Esophagus squamous epithelium (tissue), 4 donors: ENCODE measurements around the gene PODNL1.

Experiments
- CTCF ChIP-seq, 6 experiments: fragments of 450-650 bp in 4 of 6; fragments of 200-600 bp in 2 of 6; sonication (generic) in 2 of 6; IDR thresholded peaks; one replicate each; pipeline ENCODE4 v1.5.1; 2016 to 2019; ENCODE audit warnings: antibody characterized with exemption in 6 of 6, mild to moderate bottlenecking in 4 of 6, moderate library complexity in 4 of 6
- POLR2A ChIP-seq, 4 donors: fragments of 450-650 bp; IDR thresholded peaks; one replicate each; pipeline ENCODE4 v1.6.1; 2017; ENCODE audit warnings: antibody characterized with exemption in 4 of 4, mild to moderate bottlenecking in 4 of 4, moderate library complexity in 3 of 4

- TF ChIP-seq POLR2A (IDR thresholded peaks at IDR 0.05) (peak in 3 of 4 donors; percentile 36 to 57 (median 42)), CTCF (IDR thresholded peaks at IDR 0.05) (peak in 1 of 6 experiments; percentile 7)
Observed at GRCh38 chr19:13884726-13885591, 53.3 kb downstream of the PODNL1 start.
